ENCODE measurements around the gene CASKIN1.

GRCh38 chr16:2208772-2209171 lies 12.4 kb upstream of the CASKIN1 start:
- TF ChIP-seq CTCF (IDR thresholded peaks at IDR 0.05): no peak
- TF ChIP-seq POLR2A (IDR thresholded peaks at IDR 0.05): no peak

Data from testis (tissue), 2 donors.